AG09309 (cell line): Measurements from ENCODE around the gene ERICH3.

ENCODE experiments used
- DNase-seq: peaks from one replicate; pipeline ENCODE4 v3.0.0-alpha.2; 2010; ENCODE audit warnings: low read depth
- H3K4me3 ChIP-seq: 2 replicates; pipeline ENCODE4 v1.5.1; 2011; ENCODE audit warnings: mild to moderate bottlenecking, low read depth, low read length, moderate library complexity; ENCODE audit not compliant: control insufficient read depth
- CTCF ChIP-seq: IDR thresholded peaks from 2 replicates; pipeline ENCODE4 v1.5.1; 2011; ENCODE audit warnings: mild to moderate bottlenecking, low read depth, low read length, inconsistent platforms; ENCODE audit not compliant: insufficient read depth, control insufficient read depth; ENCODE audit errors: missing control alignments

Gene ERICH3

DNA sequence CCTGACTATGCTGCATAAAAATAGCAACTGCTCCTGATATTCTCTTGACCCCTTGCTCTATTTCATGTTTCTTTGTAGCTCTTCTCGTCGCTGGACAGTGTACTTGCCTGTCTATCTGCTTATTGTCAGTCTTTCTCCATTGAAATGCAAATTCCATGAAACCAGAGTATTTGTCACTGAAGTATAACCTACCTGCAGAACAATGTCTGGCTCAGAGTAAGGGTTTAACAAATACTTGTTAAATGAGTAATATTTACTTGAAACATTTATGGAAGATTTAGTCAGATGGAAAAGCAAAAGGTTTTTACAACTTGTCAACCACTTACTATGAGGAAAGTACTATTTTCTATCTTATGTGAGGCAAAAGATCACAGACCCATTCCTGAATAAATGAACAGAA is 19.9 kb upstream of the ERICH3 start:
- peak; percentile 64 for DNase-seq
- H3K4me3 ChIP-seq = no peak overlapping the region
- TF ChIP-seq CTCF = no peak

DNA sequence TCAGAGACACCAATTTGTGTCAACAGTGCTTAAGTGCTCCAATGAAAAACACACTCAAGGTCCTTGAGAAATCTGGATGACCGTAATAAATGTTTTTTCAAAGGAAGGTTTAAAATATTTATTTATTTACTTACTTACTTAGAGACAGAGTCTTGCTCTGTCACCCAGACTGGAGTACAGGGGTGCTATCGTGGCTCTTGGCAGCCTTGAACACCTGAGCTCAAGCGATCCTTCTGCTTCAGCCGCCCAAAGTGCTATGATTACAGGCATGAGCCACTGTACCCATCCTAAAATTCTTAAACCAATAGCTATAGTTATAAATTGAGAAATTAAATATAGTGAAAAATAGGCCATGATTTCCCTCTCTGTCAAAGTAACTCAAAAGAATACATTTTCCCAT is 17.3 kb upstream of the ERICH3 start:
- TF ChIP-seq CTCF = no peak
- no peak overlapping the region for H3K4me3 ChIP-seq
- DNase-seq = no peak

DNA sequence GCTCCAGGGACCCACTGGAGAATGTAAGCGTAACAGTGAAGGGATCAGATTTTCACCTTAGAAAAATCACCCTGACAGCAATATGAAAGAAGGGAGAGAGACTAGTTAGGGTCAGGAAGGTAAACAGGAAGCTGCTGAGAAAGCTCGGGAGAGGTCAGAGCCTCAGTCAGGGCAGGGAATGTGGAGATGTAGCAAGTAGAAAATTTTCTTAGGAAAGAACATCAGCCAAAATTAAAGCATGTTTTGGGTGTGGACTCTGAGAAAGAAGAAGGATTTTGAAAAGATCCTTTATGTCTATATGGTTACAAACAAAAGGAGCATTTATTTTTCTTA is 16.7 kb upstream of the ERICH3 start:
- no peak overlapping the region for H3K4me3 ChIP-seq

GRCh38 chr1:74689621-74690363 is 16.2 kb upstream of the ERICH3 start:
- DNase-seq = peak; percentile 24
- no peak overlapping the region for H3K4me3 ChIP-seq
- TF ChIP-seq CTCF = peak; percentile 72

More for the DNA sequence above, 16.7 kb upstream of the ERICH3 start:
- no peak for TF ChIP-seq CTCF
- no peak for DNase-seq

DNA sequence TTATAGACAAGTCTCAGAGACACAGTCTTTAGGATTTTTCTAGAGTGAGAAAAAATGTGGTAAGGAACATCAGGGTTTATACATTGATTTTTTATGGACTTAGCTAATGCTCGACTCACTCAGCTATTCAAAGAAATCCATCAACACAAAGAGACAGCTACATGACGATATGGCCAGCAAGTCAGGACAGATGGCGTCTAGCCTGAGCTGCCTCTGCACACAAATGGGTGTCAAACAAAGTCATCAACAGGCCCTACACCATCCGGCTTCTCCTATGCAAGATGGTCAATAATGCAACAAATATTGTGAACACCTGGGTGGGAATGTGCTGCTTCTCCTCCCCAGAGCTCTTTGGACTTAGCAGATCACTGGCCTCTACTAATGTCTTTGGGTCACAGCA is 13.3 kb upstream of the ERICH3 start:
- TF ChIP-seq CTCF = no peak
- no peak overlapping the region for H3K4me3 ChIP-seq
- no peak for DNase-seq

DNA sequence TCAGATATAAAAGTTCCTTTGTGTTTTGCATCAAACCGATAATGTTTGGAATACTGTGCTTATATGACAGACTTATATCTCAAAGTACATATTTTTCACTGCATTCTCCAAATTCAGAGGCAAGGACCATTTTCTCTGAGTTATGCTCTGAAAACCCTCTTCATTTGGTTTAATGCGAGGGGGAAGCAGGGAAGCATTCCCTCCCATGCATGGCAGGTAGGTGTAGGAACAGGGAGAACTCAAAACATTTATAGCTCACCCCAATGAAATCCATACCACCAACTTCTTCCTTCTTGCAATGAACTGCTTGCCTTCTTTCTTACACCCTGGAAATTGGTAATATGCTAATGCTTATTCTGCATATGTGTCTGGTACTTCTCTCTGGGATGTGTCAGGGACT is 10.7 kb upstream of the ERICH3 start:
- no peak for DNase-seq
- H3K4me3 ChIP-seq = no peak overlapping the region
- TF ChIP-seq CTCF = no peak
